Measurements from ENCODE around the gene EDARADD.

GRCh38 chr1:236407059-236407458 is 13.0 kb downstream of the EDARADD start:
- TF ChIP-seq MAZ (IDR thresholded peaks at IDR 0.05; ENCODE audit: borderline replicate concordance, low read depth, low read length) (no peak), MAZ (CRISPR knock-in tag; IDR thresholded peaks at IDR 0.05; ENCODE audit: low read depth) (no peak), CCAR2 (optimal IDR thresholded peaks at IDR 0.05; ENCODE audit: low read depth, low read length) (no peak), WIZ (CRISPR knock-in tag; IDR thresholded peaks at IDR 0.05) (no peak), ZNF510 (CRISPR knock-in tag; IDR thresholded peaks at IDR 0.05; ENCODE audit: low read depth) (no peak), DMAP1 (CRISPR knock-in tag; IDR thresholded peaks at IDR 0.05) (no peak), GMEB2 (CRISPR knock-in tag; IDR thresholded peaks at IDR 0.05; ENCODE audit: low read depth) (no peak), HDAC1 (CRISPR knock-in tag; IDR thresholded peaks at IDR 0.05) (no peak), ZNF558 (CRISPR knock-in tag; IDR thresholded peaks at IDR 0.05; ENCODE audit: borderline replicate concordance) (no peak), KAT2B (IDR thresholded peaks at IDR 0.05; ENCODE audit: borderline replicate concordance, low read depth, low read length) (no peak), RAD21 (CRISPR knock-in tag; IDR thresholded peaks at IDR 0.05) (no peak), POLR2A (IDR thresholded peaks at IDR 0.05; ENCODE audit: insufficient read depth in 1 of 2, low read depth in 2 of 2, low read length in 2 of 2) (no peak), ZNF580 (CRISPR knock-in tag; IDR thresholded peaks at IDR 0.05; ENCODE audit: borderline replicate concordance, low read depth) (no peak)

Measured in HepG2 (cell line).